Mammary epithelial cell (primary cell): Measurements from ENCODE around the gene EIF5B.

Source experiments
- CTCF ChIP-seq, 2 donors: IDR thresholded peaks in 1 of 2; conservative IDR thresholded peaks in 1 of 2; 2 replicates each; pipeline ENCODE4 v1.5.1; 2011 to 2012; ENCODE audit warnings: inconsistent platforms in 2 of 2, low read length in 2 of 2, mild to moderate bottlenecking in 2 of 2, control low read depth in 1 of 2, low read depth in 1 of 2; ENCODE audit not compliant: insufficient read depth in 1 of 2; ENCODE audit errors: extremely low read depth in 1 of 2
- EZH2 ChIP-seq: IDR thresholded peaks from 2 replicates; pipeline ENCODE4 v1.6.1; 2012; ENCODE audit warnings: low read length, inconsistent platforms, borderline replicate concordance

- no peak for TF ChIP-seq CTCF (conservative IDR thresholded peaks at IDR 0.05 in 1 of 2, IDR thresholded peaks at IDR 0.05 in 1 of 2; ENCODE audit: extremely low read depth in 1 of 2, insufficient read depth in 1 of 2, low read depth in 1 of 2, low read length in 2 of 2)
- TF ChIP-seq EZH2: no peak
Measured at GRCh38 chr2:99445065-99445464, 107.9 kb downstream of the EIF5B start.
